GM13976 (cell line): Measurements from ENCODE around the gene FAM98B.
"Not testable (repeated sequence)": the region's sequence is repeated elsewhere in the genome, so short reads cannot be mapped to it uniquely, and the experiment has no call there.

Experiments used
- DNase-seq: peaks from one replicate; pipeline ENCODE4 v3.0.0; 2012; ENCODE audit warnings: low spot score
- CTCF ChIP-seq: IDR thresholded peaks from 2 replicates; pipeline ENCODE4 v1.5.1; 2012; ENCODE audit warnings: borderline replicate concordance, mild to moderate bottlenecking; ENCODE audit not compliant: insufficient read depth; ENCODE audit errors: extremely low read depth, missing control alignments, control extremely low read depth
- in situ Hi-C: fragments of 300-500 bp; cut with MboI; formaldehyde crosslinking; loops from one replicate; pipeline ENCODE4 v1.12.0; 2022; ENCODE audit warnings: low sequenced_read_pairs, mixed read lengths, inconsistent platforms; ENCODE audit not compliant: unreplicated experiment

FAM98B gene

GRCh38 chr15:38421069-38421690 is 32.7 kb upstream of the FAM98B start:
- TF ChIP-seq CTCF, result no peak
- DNase-seq, result no peak
- in situ Hi-C loops, result no loop called here

- in situ Hi-C loops, result no loop called here
- DNase-seq, result no peak
- no peak for TF ChIP-seq CTCF
Measured at GRCh38 chr15:38424101-38424552, 29.8 kb upstream of the FAM98B start.

GRCh38 chr15:38425269-38425668 is 28.7 kb upstream of the FAM98B start:
- in situ Hi-C loops, result no loop called here
- no peak for TF ChIP-seq CTCF
- DNase-seq, result no peak

GRCh38 chr15:38427380-38427779 is 26.5 kb upstream of the FAM98B start:
- in situ Hi-C loops, result no loop called here
- DNase-seq, result no peak

GRCh38 chr15:38430106-38430760 is 23.7 kb upstream of the FAM98B start:
- no peak for TF ChIP-seq CTCF
- in situ Hi-C loops, result no loop called here
- DNase-seq, result no peak

More at GRCh38 chr15:38427380-38427779, 26.5 kb upstream of the FAM98B start:
- TF ChIP-seq CTCF, result no peak

GRCh38 chr15:38436993-38437392 is 16.9 kb upstream of the FAM98B start:
- no peak for TF ChIP-seq CTCF
- no peak for DNase-seq
- in situ Hi-C loops, result no loop called here

GRCh38 chr15:38437603-38438002 is 16.3 kb upstream of the FAM98B start:
- in situ Hi-C loops, DNase-seq: not testable (repeated sequence)
